Measurements from ENCODE around the gene MRPL16.

DNA sequence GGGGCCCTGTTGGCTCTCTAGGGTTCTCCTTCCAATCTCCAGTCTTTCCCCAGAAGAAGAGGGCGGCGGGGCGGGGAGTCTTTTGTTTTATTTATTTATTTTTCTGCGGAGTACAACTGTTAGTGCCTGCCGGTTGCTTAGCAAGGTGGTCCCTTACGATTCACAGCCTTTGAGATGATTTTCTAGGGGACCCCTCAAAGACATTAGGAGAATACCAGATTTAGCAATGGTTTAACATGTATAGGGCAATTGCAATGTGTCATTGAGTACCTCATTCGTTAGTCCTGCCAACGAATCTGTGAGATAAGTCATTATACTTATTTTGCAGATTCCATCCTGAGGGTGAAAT is 307 bp upstream of the MRPL16 start:
- TF ChIP-seq, protein P1, sequence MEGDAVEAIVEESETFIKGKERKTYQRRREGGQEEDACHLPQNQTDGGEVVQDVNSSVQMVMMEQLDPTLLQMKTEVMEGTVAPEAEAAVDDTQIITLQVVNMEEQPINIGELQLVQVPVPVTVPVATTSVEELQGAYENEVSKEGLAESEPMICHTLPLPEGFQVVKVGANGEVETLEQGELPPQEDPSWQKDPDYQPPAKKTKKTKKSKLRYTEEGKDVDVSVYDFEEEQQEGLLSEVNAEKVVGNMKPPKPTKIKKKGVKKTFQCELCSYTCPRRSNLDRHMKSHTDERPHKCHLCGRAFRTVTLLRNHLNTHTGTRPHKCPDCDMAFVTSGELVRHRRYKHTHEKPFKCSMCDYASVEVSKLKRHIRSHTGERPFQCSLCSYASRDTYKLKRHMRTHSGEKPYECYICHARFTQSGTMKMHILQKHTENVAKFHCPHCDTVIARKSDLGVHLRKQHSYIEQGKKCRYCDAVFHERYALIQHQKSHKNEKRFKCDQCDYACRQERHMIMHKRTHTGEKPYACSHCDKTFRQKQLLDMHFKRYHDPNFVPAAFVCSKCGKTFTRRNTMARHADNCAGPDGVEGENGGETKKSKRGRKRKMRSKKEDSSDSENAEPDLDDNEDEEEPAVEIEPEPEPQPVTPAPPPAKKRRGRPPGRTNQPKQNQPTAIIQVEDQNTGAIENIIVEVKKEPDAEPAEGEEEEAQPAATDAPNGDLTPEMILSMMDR (IDR thresholded peaks at IDR 0.05): no peak
- TF ChIP-seq POLR2AphosphoS5 (IDR thresholded peaks at IDR 0.05) (no peak), EP300 (IDR thresholded peaks at IDR 0.05) (no peak)

Measured in esophagus muscularis mucosa (tissue), 4 donors.